Neuronal stem cell (in vitro differentiated cells): Measurements from ENCODE around the gene HLA-DQB2.
"Not testable (repeated sequence)": the region's sequence is repeated elsewhere in the genome, so short reads cannot be mapped to it uniquely, and the experiment has no call there.

ENCODE experiments used
- DNase-seq: peaks from one replicate; pipeline ENCODE4 v3.0.0-alpha.2; 2013; ENCODE audit warnings: low spot score
- H2AFZ ChIP-seq: one replicate; pipeline ENCODE4 v1.6.1; 2013; ENCODE audit warnings: mild to moderate bottlenecking, low read length, inconsistent platforms
- H2AK5ac ChIP-seq: 2 replicates; pipeline ENCODE4 v1.6.1; 2013; ENCODE audit warnings: low read depth, mild to moderate bottlenecking, inconsistent platforms, low read length, moderate library complexity, mixed read lengths
- H2BK120ac ChIP-seq: 2 replicates; pipeline ENCODE4 v1.6.1; 2013; ENCODE audit warnings: low read depth, mild to moderate bottlenecking, inconsistent platforms, low read length, moderate library complexity, mixed read lengths
- H2BK12ac ChIP-seq: one replicate; pipeline ENCODE4 v1.6.1; 2013; ENCODE audit warnings: low read length, inconsistent platforms
- H2BK15ac ChIP-seq: 2 replicates; pipeline ENCODE4 v1.6.1; 2013; ENCODE audit warnings: mild to moderate bottlenecking, low read length, inconsistent platforms, mixed read lengths
- H2BK5ac ChIP-seq: one replicate; pipeline ENCODE4 v1.6.1; 2013; ENCODE audit warnings: inconsistent platforms, mild to moderate bottlenecking, low read length, moderate library complexity
- H3K14ac ChIP-seq: one replicate; pipeline ENCODE4 v1.6.1; 2013; ENCODE audit warnings: low read length, inconsistent platforms
- H3K18ac ChIP-seq: 2 replicates; pipeline ENCODE4 v1.6.1; 2013; ENCODE audit warnings: low read length, inconsistent platforms
- H3K23ac ChIP-seq: 2 replicates; pipeline ENCODE4 v1.6.1; 2013; ENCODE audit warnings: low read depth, mild to moderate bottlenecking, mixed read lengths, low read length, inconsistent platforms; ENCODE audit not compliant: poor library complexity
- H3K27ac ChIP-seq: replicated peaks from 3 replicates; pipeline ENCODE4 v1.5.1; 2013; ENCODE audit warnings: low read length, inconsistent platforms
- H3K27me3 ChIP-seq, 3 experiments: 2 replicates each; pipeline ENCODE4 v1.6.1; 2013; ENCODE audit warnings: low read length in 3 of 3, mild to moderate bottlenecking in 2 of 3, inconsistent platforms in 1 of 3, low read depth in 1 of 3, mixed read lengths in 1 of 3, moderate library complexity in 1 of 3; ENCODE audit not compliant: control insufficient read depth in 3 of 3, insufficient read depth in 3 of 3
- H3K36me3 ChIP-seq, 2 donors: replicated peaks in 1 of 2; 2 replicates each; pipeline ENCODE4 v1.6.1; 2013; ENCODE audit warnings: low read length in 2 of 2; ENCODE audit not compliant: control insufficient read depth in 2 of 2, insufficient read depth in 2 of 2
- H3K4ac ChIP-seq: 2 replicates; pipeline ENCODE4 v1.6.1; 2013; ENCODE audit warnings: inconsistent platforms, mild to moderate bottlenecking, low read length, moderate library complexity
- H3K4me1 ChIP-seq, 2 donors: 1 replicate in 1 of 2; 2 replicates in 1 of 2; pipeline ENCODE4 v1.6.1; 2013; ENCODE audit warnings: low read length in 2 of 2, low read depth in 1 of 2; ENCODE audit not compliant: control insufficient read depth in 2 of 2, insufficient read depth in 1 of 2
- H3K4me2 ChIP-seq: one replicate; pipeline ENCODE4 v1.6.1; 2013; ENCODE audit warnings: mild to moderate bottlenecking, low read length, inconsistent platforms; ENCODE audit not compliant: insufficient read depth, poor library complexity, severe bottlenecking
- H3K4me3 ChIP-seq, 2 donors: 2 replicates each; pipeline ENCODE4 v1.5.1; 2013; ENCODE audit warnings: low read length in 2 of 2, mild to moderate bottlenecking in 2 of 2, inconsistent platforms in 1 of 2, moderate library complexity in 1 of 2
- H3K79me1 ChIP-seq: one replicate; pipeline ENCODE4 v1.6.1; 2013; ENCODE audit warnings: low read depth, mild to moderate bottlenecking, inconsistent platforms, low read length, moderate library complexity
- H3K9ac ChIP-seq: one replicate; pipeline ENCODE4 v1.6.1; 2013; ENCODE audit warnings: mild to moderate bottlenecking, low read depth, low read length, inconsistent platforms; ENCODE audit not compliant: poor library complexity
- H3K9me3 ChIP-seq, 2 donors: replicated peaks in 1 of 2; 2 replicates each; pipeline versions ENCODE3 to v1.6.1; 2013; ENCODE audit warnings: low read length in 2 of 2, mild to moderate bottlenecking in 2 of 2, inconsistent platforms in 1 of 2, low read depth in 1 of 2, mixed read lengths in 1 of 2, moderate library complexity in 1 of 2; ENCODE audit not compliant: control insufficient read depth in 2 of 2, insufficient read depth in 1 of 2
- H4K8ac ChIP-seq: one replicate; pipeline ENCODE4 v1.6.1; 2013; ENCODE audit warnings: low read depth, mild to moderate bottlenecking, inconsistent platforms, low read length, moderate library complexity
- H4K91ac ChIP-seq: one replicate; pipeline ENCODE4 v1.6.1; 2013; ENCODE audit warnings: low read length, low read depth, mild to moderate bottlenecking, inconsistent platforms; ENCODE audit not compliant: poor library complexity
- WGBS, 2 donors: extraction: QIAGEN DNeasy Blood & Tissue Kit; methylation state at CpG; one replicate each; pipeline ENCODE4 v1.1.7; 2013; ENCODE audit warnings: missing lambda C conversion rate in 2 of 2, mixed read lengths in 1 of 2; ENCODE audit not compliant: insufficient read length in 2 of 2, insufficient replicate concordance in 1 of 2; ENCODE audit errors: extremely low coverage in 2 of 2; 5-methylcytosine and 5-hydroxymethylcytosine counted together

The HLA-DQB2 gene

DNA sequence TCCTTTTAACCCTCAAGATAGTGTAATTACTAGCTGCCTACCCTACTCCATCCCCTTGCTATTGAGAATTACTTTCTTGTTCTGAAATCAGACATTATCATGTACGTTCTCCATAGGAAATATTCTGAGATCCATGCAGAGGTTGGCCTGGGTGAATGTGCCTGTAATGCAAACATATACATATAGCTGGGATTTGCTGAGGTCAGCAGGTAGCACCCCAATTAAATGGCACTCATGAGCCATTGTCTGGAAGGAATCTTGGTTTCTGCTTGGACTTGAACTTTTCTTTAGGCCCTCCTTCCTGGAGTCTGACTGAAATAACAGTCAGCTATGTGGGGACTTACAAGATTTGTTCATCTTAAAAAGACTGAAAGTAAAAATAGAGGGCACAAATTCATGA lies 3.7 kb downstream of the HLA-DQB2 start:
- no peak overlapping the region for H4K91ac ChIP-seq
- H3K4me3 ChIP-seq: no peak overlapping the region
- H3K27me3 ChIP-seq: peaks cover 0 to 9% (median 0%) of the 10 kb centered on the region in 3 experiments
- H3K4ac ChIP-seq: no peak overlapping the region
- H2BK15ac ChIP-seq: no peak overlapping the region
- no peak overlapping the region for H2AK5ac ChIP-seq
- H3K18ac ChIP-seq: no peak overlapping the region
- H3K79me1 ChIP-seq: no peaks in the 10 kb centered on the region
- H2AFZ ChIP-seq: no peak overlapping the region
- H4K8ac ChIP-seq: no peak overlapping the region
- no peak overlapping the region for H2BK5ac ChIP-seq
- no peak overlapping the region for H3K27ac ChIP-seq
- H2BK12ac ChIP-seq: no peak overlapping the region
- H3K36me3 ChIP-seq: no peaks in the 10 kb centered on the region
- H3K4me2 ChIP-seq: no peak overlapping the region
- no CpG with 5 or more reads among the region's 1 CpG for WGBS, 2 donors
- no peak overlapping the region for H2BK120ac ChIP-seq
- H3K4me1 ChIP-seq: no peaks in the 10 kb centered on the region
- no peak overlapping the region for H3K9ac ChIP-seq
- no peak overlapping the region for H3K23ac ChIP-seq
- no peak for DNase-seq
- no peak overlapping the region for H3K14ac ChIP-seq
- no peaks in the 10 kb centered on the region for H3K9me3 ChIP-seq

DNA sequence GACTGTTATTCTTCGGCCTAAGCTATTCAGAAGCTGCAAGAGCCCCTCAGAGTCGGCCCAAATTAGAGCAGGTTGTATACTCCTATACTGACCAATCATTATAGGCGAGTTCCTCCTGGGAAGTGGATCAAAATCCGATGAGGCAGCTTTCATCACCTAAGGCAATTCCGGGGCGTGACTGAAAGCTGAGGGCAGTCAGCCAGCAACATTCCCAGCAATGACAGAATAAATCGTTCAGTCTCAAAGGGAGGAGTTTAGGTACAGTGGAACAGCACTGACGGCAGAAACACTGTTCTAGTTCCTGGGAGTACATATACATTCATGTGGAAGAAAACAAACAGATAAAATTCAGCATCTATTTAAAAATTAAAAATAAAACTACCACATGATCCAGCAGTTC lies 10.8 kb downstream of the HLA-DQB2 start:
- Histone ChIP-seq H3K4me2 (no peak overlapping the region), H3K4me3 (no peak overlapping the region), H3K18ac (no peak overlapping the region), H3K9me3 (no peaks in the 10 kb centered on the region), H3K27me3 (no peaks in the 10 kb centered on the region), H3K9ac (no peak overlapping the region), H3K14ac (no peak overlapping the region), H2BK12ac (no peak overlapping the region), H3K4me1 (no peaks in the 10 kb centered on the region), H4K8ac (no peak overlapping the region), H3K4ac (no peak overlapping the region), H3K23ac (no peak overlapping the region), H2BK120ac (no peak overlapping the region), H3K79me1 (no peaks in the 10 kb centered on the region), H2BK5ac (no peak overlapping the region), H2AFZ (no peak overlapping the region), H3K27ac (no peak overlapping the region), H2BK15ac (no peak overlapping the region), H2AK5ac (no peak overlapping the region), H3K36me3 (no peaks in the 10 kb centered on the region), H4K91ac (no peak overlapping the region)
- no peak for DNase-seq
- no CpG with 5 or more reads among the region's 8 CpGs for WGBS, 2 donors

GRCh38 chr6:32745649-32746048 lies 17.7 kb downstream of the HLA-DQB2 start:
- H2AFZ ChIP-seq, H2BK5ac ChIP-seq, H4K91ac ChIP-seq, H3K14ac ChIP-seq, H3K79me1 ChIP-seq, H2BK120ac ChIP-seq, H3K23ac ChIP-seq, H2AK5ac ChIP-seq, H3K18ac ChIP-seq, H4K8ac ChIP-seq, H3K4me3 ChIP-seq, DNase-seq, H3K27me3 ChIP-seq, H2BK12ac ChIP-seq, H3K4me2 ChIP-seq, H3K36me3 ChIP-seq, H3K4me1 ChIP-seq, H2BK15ac ChIP-seq, H3K9me3 ChIP-seq, H3K27ac ChIP-seq, H3K4ac ChIP-seq, H3K9ac ChIP-seq: not testable (repeated sequence)
- WGBS, 2 donors: no CpG with 5 or more reads among the region's 1 CpG

DNA sequence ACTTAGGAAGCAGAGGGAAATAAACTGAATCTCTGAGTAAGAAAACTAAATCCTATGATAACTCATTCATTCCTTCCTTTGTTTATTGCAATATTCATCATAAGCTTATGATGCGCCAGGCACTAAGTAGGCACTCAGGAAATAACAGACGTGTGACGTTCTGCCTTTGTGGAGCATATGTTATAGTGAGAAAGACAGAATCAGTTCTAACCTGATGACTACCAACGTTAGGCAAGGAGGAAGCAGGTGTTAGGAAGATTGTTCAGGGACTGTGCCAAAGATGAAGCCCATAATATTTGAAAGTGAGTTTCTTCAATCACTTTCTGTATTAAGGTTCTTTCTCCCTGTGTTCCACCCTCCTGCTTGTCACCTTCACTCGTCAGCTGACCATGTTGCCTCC lies 18.6 kb downstream of the HLA-DQB2 start:
- no peak overlapping the region for H3K18ac ChIP-seq
- H3K4me3 ChIP-seq: no peak overlapping the region

More for the DNA sequence above, 18.6 kb downstream of the HLA-DQB2 start:
- no peaks in the 10 kb centered on the region for H3K9me3 ChIP-seq
- no peak overlapping the region for H2BK5ac ChIP-seq
- no peak overlapping the region for H3K4me2 ChIP-seq
- peaks cover 0 to 7% (median 0%) of the 10 kb centered on the region in 3 experiments for H3K27me3 ChIP-seq
- H4K91ac ChIP-seq: no peak overlapping the region
- no peak overlapping the region for H3K4ac ChIP-seq
- H3K4me1 ChIP-seq: no peaks in the 10 kb centered on the region
- no peak overlapping the region for H3K9ac ChIP-seq
- no peak overlapping the region for H3K27ac ChIP-seq
- no peak overlapping the region for H2AFZ ChIP-seq
- H2AK5ac ChIP-seq: no peak overlapping the region
- H2BK120ac ChIP-seq: no peak overlapping the region
- H3K79me1 ChIP-seq: no peaks in the 10 kb centered on the region
- no peak for DNase-seq
- no peak overlapping the region for H2BK12ac ChIP-seq
- no peak overlapping the region for H2BK15ac ChIP-seq
- no peak overlapping the region for H4K8ac ChIP-seq
- no CpG with 5 or more reads among the region's 5 CpGs for WGBS, 2 donors
- H3K23ac ChIP-seq: no peak overlapping the region
- no peaks in the 10 kb centered on the region for H3K36me3 ChIP-seq
- H3K14ac ChIP-seq: no peak overlapping the region
